Osteocyte (in vitro differentiated cells): Measurements from ENCODE around the gene SCGB3A2. TPM values are rescaled to one million over a fixed set of nuclear protein-coding genes. Genes with fewer than 3 reads are reported as not detected.

Source experiments
- DNase-seq: peaks from one replicate; pipeline ENCODE4 v3.0.0; 2021; ENCODE audit warnings: mixed read lengths; ENCODE audit not compliant: unreplicated experiment; ENCODE audit errors: extremely low spot score
- H3K27ac Mint-ChIP-seq: one replicate; pipeline ENCODE4 v1.8.0; 2021; ENCODE audit warnings: mild to moderate bottlenecking, mixed read lengths; ENCODE audit not compliant: unreplicated experiment
- H3K27me3 Mint-ChIP-seq: one replicate; pipeline ENCODE4 v1.8.0; 2021; ENCODE audit warnings: mixed read lengths; ENCODE audit not compliant: unreplicated experiment
- H3K36me3 Mint-ChIP-seq: one replicate; pipeline ENCODE4 v1.8.0; 2021; ENCODE audit warnings: mixed read lengths; ENCODE audit not compliant: unreplicated experiment
- H3K4me1 Mint-ChIP-seq: one replicate; pipeline ENCODE4 v1.8.0; 2021; ENCODE audit warnings: mixed read lengths; ENCODE audit not compliant: unreplicated experiment
- H3K4me3 Mint-ChIP-seq: one replicate; pipeline ENCODE4 v1.8.0; 2021; ENCODE audit warnings: mild to moderate bottlenecking, moderate library complexity, mixed read lengths; ENCODE audit not compliant: unreplicated experiment
- H3K9me3 Mint-ChIP-seq: one replicate; pipeline ENCODE4 v1.8.0; 2021; ENCODE audit warnings: mixed read lengths; ENCODE audit not compliant: unreplicated experiment
- CTCF ChIP-seq: fragments of 200-600 bp; sonication (generic); IDR thresholded peaks from 2 replicates; pipeline ENCODE4 v1.5.0; 2021; ENCODE audit warnings: antibody characterized with exemption, mild to moderate bottlenecking, moderate library complexity
- total RNA-seq: library from RNA; stranded (reverse); gene quantifications from 2 replicates; pipeline ENCODE4 v1.2.1, GENCODE V29; 2021

Gene SCGB3A2
- total RNA-seq, 1 donor from 2014 or later = not detected

GRCh38 chr5:147918899-147919298 is 40.4 kb downstream of the SCGB3A2 start:
- DNase-seq = no peak
- Mint-ChIP-seq H3K4me1 (peaks cover 3% of the 10 kb centered on the region), H3K27me3 (peaks cover 17% of the 10 kb centered on the region), H3K27ac (no peak overlapping the region), H3K9me3 (no peaks in the 10 kb centered on the region), H3K4me3 (no peak overlapping the region), H3K36me3 (no peaks in the 10 kb centered on the region)
- no peak for TF ChIP-seq CTCF

GRCh38 chr5:147920420-147921030 is 42.0 kb downstream of the SCGB3A2 start:
- no peak for TF ChIP-seq CTCF
- DNase-seq = no peak
- Mint-ChIP-seq H3K27me3 (peaks cover 27% of the 10 kb centered on the region), H3K36me3 (no peaks in the 10 kb centered on the region), H3K4me3 (no peak overlapping the region), H3K27ac (no peak overlapping the region), H3K4me1 (peaks cover 3% of the 10 kb centered on the region), H3K9me3 (no peaks in the 10 kb centered on the region)

DNA sequence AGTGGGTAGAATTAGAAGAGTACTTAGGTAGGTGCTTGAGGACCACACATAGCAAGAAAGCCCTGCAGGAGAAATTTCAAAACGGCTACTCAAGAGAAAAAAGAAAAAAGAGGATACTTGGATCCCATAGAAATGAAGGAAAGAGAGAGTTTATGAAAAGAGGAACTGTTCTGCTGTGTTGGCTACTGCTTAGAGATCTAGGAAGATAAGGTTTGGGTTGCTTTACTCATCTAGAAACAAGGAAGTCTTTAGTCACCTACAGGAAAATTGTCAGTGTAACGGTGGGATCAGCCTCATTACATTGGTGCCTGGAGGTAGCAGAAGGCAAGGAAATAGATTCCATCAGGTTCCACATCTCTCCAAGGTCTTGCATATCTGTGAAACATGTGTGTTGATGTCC is 42.6 kb downstream of the SCGB3A2 start:
- Mint-ChIP-seq H3K9me3 (no peaks in the 10 kb centered on the region), H3K4me3 (no peak overlapping the region), H3K27ac (no peak overlapping the region), H3K36me3 (no peaks in the 10 kb centered on the region), H3K27me3 (peaks cover 28% of the 10 kb centered on the region), H3K4me1 (peaks cover 3% of the 10 kb centered on the region)
- TF ChIP-seq CTCF = no peak
- no peak for DNase-seq

DNA sequence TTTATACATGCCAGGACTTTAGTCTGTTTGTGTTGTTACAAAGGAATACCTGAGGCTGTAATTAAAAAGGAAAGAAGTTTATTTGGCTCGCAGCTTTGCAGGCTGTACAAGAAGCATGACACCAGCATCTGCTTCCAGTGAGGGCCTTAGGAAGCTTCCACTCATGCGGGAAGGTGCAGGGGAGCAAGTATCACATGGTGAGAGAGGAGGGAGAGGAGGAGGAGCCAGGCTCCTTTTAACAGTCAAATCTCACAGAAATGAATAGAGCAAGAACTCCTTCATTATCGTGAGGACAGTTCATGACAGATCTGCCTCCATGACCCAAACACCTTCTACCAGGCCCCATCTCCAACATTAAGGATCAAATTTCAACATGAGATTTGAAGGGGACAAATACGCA is 46.5 kb downstream of the SCGB3A2 start:
- H3K9me3 Mint-ChIP-seq = no peaks in the 10 kb centered on the region
- no peaks in the 10 kb centered on the region for H3K4me1 Mint-ChIP-seq
- no peaks in the 10 kb centered on the region for H3K36me3 Mint-ChIP-seq
- no peak overlapping the region for H3K4me3 Mint-ChIP-seq
- no peak for DNase-seq
- no peak overlapping the region for H3K27ac Mint-ChIP-seq
- no peak for TF ChIP-seq CTCF
- H3K27me3 Mint-ChIP-seq = peaks cover 44% of the 10 kb centered on the region

DNA sequence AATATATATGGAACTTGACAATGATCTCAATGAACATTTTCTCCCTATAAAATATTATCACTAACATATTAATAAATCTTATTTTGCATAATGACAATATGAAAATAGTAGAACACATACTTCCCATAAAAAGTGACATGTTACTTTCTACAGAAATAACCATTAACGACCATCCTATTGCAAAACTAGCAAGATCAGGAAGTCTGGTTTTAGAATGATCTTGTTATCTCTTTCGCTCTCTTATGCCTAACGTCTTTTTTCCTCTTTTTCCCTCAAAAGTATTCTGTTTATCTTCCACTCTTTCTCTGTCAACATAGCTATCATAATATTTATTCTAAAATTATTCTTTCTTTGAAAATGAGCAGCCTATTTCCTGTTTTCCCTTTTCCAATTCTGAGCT is 49.4 kb downstream of the SCGB3A2 start:
- Mint-ChIP-seq H3K4me3 (no peak overlapping the region), H3K36me3 (no peaks in the 10 kb centered on the region), H3K9me3 (no peaks in the 10 kb centered on the region), H3K27ac (no peak overlapping the region), H3K27me3 (peaks cover 48% of the 10 kb centered on the region), H3K4me1 (no peaks in the 10 kb centered on the region)
- no peak for DNase-seq
- TF ChIP-seq CTCF = no peak
